Uterus (tissue), 2 donors: ENCODE results near the gene LOXL1.

ENCODE experiments used
- POLR2A ChIP-seq, 2 donors: fragments of 450-650 bp; IDR thresholded peaks; one replicate each; pipeline ENCODE4 v1.6.1; 2016; ENCODE audit warnings: antibody characterized with exemption in 2 of 2, mild to moderate bottlenecking in 1 of 2, moderate library complexity in 1 of 2
- TF ChIP-seq, protein P1 (sequence below), 4 experiments: fragments of 200-600 bp in 2 of 4; fragments of 450-650 bp in 2 of 4; sonication (generic) in 2 of 4; IDR thresholded peaks; one replicate each; pipeline ENCODE4 v1.5.1; 2016 to 2019; ENCODE audit warnings: antibody characterized with exemption in 4 of 4, mild to moderate bottlenecking in 2 of 4, moderate library complexity in 1 of 4

DNA sequence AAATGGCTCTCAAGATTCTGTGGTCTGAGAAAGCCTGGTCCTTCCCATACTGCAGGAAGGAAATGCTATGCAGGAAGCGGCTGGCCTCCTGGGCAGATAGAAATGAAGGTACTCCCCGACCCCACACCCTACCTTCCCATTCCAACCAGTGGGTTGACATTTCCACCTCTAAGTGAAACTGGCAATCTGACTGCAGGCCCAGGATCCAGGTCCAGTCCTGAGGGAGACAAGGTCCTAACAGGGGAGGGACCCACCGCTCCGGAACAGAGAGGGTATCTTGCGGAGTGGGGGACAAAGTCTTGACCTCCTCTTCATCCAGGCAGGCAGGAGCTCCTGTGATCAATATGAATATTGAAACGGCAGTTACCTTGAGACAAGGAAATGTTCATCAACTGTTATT, 6.6 kb upstream of the LOXL1 start:
- TF ChIP-seq, protein P1, sequence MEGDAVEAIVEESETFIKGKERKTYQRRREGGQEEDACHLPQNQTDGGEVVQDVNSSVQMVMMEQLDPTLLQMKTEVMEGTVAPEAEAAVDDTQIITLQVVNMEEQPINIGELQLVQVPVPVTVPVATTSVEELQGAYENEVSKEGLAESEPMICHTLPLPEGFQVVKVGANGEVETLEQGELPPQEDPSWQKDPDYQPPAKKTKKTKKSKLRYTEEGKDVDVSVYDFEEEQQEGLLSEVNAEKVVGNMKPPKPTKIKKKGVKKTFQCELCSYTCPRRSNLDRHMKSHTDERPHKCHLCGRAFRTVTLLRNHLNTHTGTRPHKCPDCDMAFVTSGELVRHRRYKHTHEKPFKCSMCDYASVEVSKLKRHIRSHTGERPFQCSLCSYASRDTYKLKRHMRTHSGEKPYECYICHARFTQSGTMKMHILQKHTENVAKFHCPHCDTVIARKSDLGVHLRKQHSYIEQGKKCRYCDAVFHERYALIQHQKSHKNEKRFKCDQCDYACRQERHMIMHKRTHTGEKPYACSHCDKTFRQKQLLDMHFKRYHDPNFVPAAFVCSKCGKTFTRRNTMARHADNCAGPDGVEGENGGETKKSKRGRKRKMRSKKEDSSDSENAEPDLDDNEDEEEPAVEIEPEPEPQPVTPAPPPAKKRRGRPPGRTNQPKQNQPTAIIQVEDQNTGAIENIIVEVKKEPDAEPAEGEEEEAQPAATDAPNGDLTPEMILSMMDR (IDR thresholded peaks at IDR 0.05) = no peak
- TF ChIP-seq POLR2A (IDR thresholded peaks at IDR 0.05) = no peak
